SKM-1 treated with dmso at 0.1 percent for 144 hours (cell line): ENCODE results near the gene TEX38.
"Not testable (repeated sequence)": the region's sequence is repeated elsewhere in the genome, so short reads cannot be mapped to it uniquely, and the experiment has no call there.

Source experiments
- DNase-seq: peaks from one replicate; lab custom pipeline; 2025; ENCODE audit not compliant: unreplicated experiment; lab: John Stamatoyannopoulos, UW

Gene TEX38

GRCh38 chr1:46671554-46671953 lies at the start of gene TEX38:
Gene TEX38 (plus strand): TSS chr1:46671854. CDS start chr1:46671935, 81 bp downstream.
- no peak for DNase-seq

- DNase-seq = no peak
Observed at GRCh38 chr1:46621930-46622329, 49.7 kb upstream of the TEX38 start.

GRCh38 chr1:46622344-46622743 lies 49.3 kb upstream of the TEX38 start:
- DNase-seq = no peak

- DNase-seq = no peak
Observed at GRCh38 chr1:46623743-46624644, 47.7 kb upstream of the TEX38 start.

GRCh38 chr1:46630719-46631118 lies 40.9 kb upstream of the TEX38 start:
- no peak for DNase-seq

- DNase-seq = no peak
Observed at GRCh38 chr1:46635205-46635604, 36.4 kb upstream of the TEX38 start.

DNA sequence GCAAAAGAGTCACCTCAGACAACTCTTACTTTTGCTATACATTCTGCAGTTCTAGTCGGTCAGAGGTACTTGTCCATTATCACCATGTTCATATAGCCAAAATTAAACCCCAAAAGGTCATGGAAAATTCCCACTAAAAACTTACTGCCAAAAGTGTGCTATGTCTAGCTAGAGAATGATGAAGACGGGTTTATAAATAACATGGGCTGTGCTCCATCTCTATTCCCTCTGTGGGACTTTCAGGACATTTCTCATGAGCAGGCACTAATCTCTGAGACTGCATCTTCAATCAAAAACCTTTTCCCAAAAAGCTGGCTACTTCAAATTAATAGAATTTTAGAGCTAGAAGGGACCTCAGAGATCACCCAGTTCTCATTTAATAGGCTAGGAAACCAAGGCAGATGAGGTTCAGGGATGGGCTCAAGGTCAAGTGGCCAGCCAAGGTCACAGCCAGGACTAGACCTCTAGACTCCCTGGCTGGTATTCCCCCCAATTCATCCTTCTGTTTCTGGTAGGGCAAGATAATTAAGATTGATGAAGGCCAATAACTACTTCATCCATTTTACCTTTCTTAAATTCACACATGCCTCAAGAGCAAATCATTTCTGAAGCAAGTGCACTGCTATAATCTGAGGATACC lies 34.1 kb upstream of the TEX38 start:
- DNase-seq = no peak

- no peak for DNase-seq
Observed at GRCh38 chr1:46638921-46639320, 32.7 kb upstream of the TEX38 start.

DNA sequence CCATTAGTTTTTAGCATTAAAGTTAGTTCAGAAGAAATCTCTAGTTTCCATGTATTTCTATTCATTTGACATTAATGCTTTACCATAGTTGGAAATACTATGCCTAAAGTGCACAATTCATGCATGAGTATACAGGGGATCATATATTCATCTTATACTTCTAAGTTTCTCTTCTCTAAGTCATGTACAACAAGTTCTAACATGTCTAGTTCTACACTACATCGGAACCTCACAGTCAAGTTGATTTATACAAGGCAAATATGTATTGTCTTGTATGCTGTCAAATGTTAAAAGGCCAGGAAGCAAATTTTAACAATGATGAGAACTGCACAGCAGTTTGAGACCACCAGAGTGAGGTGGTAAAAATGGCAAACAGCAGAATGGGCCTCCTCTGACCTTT lies 32.1 kb upstream of the TEX38 start:
- no peak for DNase-seq

GRCh38 chr1:46642115-46642680 lies 29.5 kb upstream of the TEX38 start:
- no peak for DNase-seq

- no peak for DNase-seq
Observed at GRCh38 chr1:46643368-46643775, 28.3 kb upstream of the TEX38 start.

DNA sequence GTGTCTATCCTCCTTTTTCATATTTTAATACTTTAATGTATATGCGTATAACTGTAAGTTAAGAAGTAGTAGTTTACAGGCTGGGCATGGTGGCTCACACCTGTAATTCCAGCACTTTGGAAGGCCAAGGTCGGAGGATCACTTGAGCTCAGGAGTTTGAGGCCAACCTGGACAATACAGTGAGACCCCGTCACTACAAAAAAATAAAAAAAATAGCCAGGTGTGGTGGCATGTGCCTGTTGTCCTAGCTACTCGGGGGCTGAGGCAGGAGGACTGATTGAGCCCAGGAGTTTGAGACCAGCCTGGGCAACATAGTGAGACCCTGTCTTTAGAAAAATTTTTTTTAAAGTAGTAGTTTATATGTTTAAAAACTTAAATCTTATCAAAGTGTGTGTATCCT lies 25.8 kb upstream of the TEX38 start:
- no peak for DNase-seq

DNA sequence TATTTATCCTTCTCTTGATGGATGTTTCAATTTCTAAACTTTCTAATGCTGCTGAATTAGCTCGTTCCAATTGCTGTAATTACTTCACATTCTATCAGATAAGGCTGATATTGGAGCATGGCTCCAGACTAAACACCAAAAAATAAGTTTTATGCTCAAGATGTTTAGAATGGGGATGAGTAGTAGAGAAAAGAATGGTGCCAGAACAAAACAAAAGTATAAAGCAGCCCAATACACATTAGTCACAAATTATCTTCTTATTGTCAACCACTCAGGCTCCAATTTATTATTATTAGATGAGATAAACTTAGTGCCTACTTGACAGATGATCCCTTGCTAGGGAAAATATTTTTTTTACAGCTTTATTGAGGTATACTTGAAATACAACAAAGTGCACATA lies 25.3 kb upstream of the TEX38 start:
- DNase-seq = no peak

GRCh38 chr1:46646844-46647243 lies 24.8 kb upstream of the TEX38 start:
- no peak for DNase-seq

DNA sequence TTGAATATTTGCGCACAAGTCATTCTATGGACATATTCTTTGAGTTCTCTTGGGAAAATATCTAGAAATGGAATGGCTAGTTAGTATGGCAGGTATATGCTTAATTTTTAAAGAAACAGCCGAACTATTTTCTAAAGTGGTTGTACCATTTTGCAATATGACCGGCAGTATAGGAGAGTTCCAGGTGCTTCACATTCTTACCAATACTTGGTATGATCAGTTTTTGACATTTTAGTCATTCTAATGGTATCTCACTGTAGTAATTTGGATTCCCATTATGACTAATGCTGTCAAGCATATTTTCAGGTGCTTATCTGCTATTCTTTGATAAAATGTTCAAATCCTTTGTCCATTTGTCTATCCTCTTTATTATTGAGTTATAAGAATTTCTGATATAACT lies 24.0 kb upstream of the TEX38 start:
- no peak for DNase-seq

DNA sequence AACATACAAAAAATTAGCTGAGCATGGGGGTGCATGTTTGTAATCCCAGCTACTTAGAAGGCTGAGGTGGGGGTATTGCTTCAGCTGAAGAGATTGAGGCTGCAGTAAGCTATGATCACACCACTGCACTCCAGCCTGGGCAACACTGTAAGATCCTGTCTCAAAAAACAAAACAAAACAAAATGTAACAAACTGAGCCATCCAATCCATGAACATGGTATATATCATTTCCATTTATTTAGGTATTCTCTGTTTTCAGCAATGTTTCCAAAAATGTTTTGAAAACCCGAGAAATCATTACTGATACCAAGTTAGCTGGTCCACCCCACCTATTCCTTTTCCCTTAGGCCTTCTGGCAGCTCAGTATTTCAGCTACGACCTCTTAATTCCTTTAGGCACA lies 21.9 kb upstream of the TEX38 start:
- no peak for DNase-seq

DNA sequence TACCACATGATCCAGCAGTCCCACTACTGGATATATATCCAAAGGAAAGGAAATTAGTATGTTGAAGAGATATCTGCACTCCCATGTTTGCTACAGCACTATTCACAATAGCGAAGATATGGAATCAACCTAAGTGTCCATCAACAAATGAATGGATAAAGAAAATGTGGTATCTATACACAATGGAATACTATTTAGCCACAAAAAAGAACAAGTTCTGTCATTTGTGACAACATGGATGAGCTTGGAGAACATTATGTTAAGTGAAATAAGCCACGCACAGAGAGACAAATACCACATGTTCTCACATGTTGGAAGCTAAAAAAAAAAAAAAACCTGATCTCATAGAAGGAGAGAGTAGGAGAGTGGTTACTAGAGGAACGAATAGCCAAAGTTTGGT lies 21.2 kb upstream of the TEX38 start:
- DNase-seq = no peak

- DNase-seq = not testable (repeated sequence)
Observed at GRCh38 chr1:46651152-46651551, 20.5 kb upstream of the TEX38 start.

DNA sequence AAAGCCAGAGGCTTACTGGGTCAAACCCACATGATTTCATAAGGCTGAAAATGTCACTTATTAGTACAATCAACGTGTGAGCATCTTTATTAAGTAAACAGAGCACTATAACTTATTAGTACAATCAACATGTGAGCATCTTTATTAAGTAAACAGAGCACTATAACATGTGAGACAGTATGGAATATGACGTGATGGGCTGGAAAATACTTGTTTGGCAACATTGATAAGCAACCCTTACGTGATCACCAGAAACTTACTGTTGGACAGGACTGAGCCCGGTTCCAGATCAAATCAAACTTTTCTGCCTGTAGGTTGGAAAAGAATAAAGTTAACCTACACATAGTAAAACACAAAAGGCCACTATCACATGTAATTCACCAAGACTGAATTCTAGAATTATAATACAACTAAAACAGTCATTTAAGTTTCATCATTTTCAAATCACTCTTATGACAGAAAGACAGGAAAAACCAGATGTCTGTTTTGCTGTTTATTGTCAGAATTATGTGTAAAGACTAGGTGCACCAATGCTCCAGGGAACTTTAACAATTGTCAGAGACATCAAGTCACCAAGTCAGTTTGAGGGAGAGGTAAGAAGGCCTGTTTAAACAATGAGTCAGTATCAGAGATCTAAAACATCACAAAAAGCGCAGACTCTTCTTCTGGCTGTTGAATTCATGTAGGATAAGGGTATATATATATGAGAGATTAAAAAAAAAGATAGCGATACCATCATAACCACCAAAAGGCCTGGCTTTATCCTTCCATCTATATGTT lies 19.1 kb upstream of the TEX38 start:
- no peak for DNase-seq

- DNase-seq = no peak
Observed at GRCh38 chr1:46653405-46653958, 18.2 kb upstream of the TEX38 start.

- no peak for DNase-seq
Observed at GRCh38 chr1:46654012-46654411, 17.6 kb upstream of the TEX38 start.
